GM10266 (cell line): Measurements from ENCODE around the gene FOSL1.

ENCODE experiments used
- DNase-seq: peaks from one replicate; pipeline ENCODE4 v3.0.0; 2012; ENCODE audit errors: extremely low spot score
- CTCF ChIP-seq: IDR thresholded peaks from 2 replicates; pipeline ENCODE4 v1.5.1; 2012; ENCODE audit warnings: mild to moderate bottlenecking, low read depth; ENCODE audit not compliant: control insufficient read depth, insufficient read depth; ENCODE audit errors: missing control alignments

FOSL1 gene

GRCh38 chr11:65854852-65855837 lies 45.0 kb downstream of the FOSL1 start:
- no peak for TF ChIP-seq CTCF
- DNase-seq, result no peak

- TF ChIP-seq CTCF, result no peak
Measured at GRCh38 chr11:65854161-65854592, 46.0 kb downstream of the FOSL1 start.

GRCh38 chr11:65853246-65853979 lies 46.8 kb downstream of the FOSL1 start:
- no peak for DNase-seq
- TF ChIP-seq CTCF, result peak; percentile 6

More at GRCh38 chr11:65854161-65854592, 46.0 kb downstream of the FOSL1 start:
- no peak for DNase-seq

- TF ChIP-seq CTCF, result no peak
- no peak for DNase-seq
Measured at GRCh38 chr11:65852508-65853245, 47.5 kb downstream of the FOSL1 start.

GRCh38 chr11:65851811-65852507 lies 48.2 kb downstream of the FOSL1 start:
- no peak for TF ChIP-seq CTCF
- no peak for DNase-seq

- no peak for DNase-seq
Measured at GRCh38 chr11:65851083-65851579, 49.1 kb downstream of the FOSL1 start.

More at GRCh38 chr11:65851083-65851579, 49.1 kb downstream of the FOSL1 start:
- TF ChIP-seq CTCF, result peak; percentile 26
